ENCODE data around the gene GPRASP2. TPM values are rescaled to one million over a fixed set of nuclear protein-coding genes. Genes with fewer than 3 reads are reported as not detected.

Gene GPRASP2
- total RNA-seq, 4 donors from 2014 or later = 1.7 to 3.9 (median 1.9) TPM

DNA sequence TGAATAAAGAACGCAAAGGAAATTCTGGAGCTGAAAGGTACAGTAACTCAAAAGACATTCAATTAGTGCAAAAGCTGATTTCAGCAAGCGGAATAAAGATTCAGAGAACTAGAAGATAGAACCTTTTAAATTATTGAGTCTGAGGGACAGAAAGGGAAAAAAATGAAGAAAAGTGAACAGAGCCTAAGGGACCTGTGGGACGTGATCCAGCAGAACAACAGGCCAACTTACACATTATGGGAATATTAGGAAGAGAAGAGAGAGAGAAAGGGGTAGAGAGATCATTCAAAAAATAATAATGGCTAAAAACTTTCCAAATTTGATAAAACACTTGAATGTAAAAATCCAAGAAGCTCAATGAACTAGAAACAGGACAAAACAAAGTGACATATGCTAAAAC is 17.5 kb upstream of the GPRASP2 start:
- Histone ChIP-seq H3K9me3 (no peaks in the 10 kb centered on the region), H3K27ac (no peak overlapping the region), H3K4me3 (no peak overlapping the region), H3K36me3 (no peaks in the 10 kb centered on the region), H3K4me1 (no peaks in the 10 kb centered on the region), H3K27me3 (no peaks in the 10 kb centered on the region)
- no peak for TF ChIP-seq POLR2A (IDR thresholded peaks at IDR 0.05)
- TF ChIP-seq, protein P1, sequence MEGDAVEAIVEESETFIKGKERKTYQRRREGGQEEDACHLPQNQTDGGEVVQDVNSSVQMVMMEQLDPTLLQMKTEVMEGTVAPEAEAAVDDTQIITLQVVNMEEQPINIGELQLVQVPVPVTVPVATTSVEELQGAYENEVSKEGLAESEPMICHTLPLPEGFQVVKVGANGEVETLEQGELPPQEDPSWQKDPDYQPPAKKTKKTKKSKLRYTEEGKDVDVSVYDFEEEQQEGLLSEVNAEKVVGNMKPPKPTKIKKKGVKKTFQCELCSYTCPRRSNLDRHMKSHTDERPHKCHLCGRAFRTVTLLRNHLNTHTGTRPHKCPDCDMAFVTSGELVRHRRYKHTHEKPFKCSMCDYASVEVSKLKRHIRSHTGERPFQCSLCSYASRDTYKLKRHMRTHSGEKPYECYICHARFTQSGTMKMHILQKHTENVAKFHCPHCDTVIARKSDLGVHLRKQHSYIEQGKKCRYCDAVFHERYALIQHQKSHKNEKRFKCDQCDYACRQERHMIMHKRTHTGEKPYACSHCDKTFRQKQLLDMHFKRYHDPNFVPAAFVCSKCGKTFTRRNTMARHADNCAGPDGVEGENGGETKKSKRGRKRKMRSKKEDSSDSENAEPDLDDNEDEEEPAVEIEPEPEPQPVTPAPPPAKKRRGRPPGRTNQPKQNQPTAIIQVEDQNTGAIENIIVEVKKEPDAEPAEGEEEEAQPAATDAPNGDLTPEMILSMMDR (IDR thresholded peaks at IDR 0.05) = no peak
- no peak for DNase-seq

DNA sequence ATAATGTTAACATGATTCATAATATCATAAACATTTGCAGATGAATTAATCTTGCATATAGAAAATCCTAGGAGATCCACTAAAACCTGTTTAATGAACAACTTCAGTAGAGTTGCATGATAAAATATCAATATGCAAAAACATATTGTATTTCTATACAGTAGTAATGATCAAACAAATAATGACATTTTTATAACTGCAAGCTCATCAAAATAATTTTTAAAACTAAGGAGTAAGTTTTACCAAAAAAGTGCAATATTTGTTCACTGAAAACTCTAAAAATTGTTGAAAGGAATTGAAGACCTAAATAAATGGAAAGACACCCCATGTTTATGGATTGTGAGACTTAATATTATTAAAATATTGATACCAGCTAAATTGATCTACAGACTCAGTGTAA is 15.9 kb upstream of the GPRASP2 start:
- DNase-seq = no peak
- TF ChIP-seq POLR2A (IDR thresholded peaks at IDR 0.05) = no peak
- TF ChIP-seq, protein P1 (IDR thresholded peaks at IDR 0.05) = no peak

DNA sequence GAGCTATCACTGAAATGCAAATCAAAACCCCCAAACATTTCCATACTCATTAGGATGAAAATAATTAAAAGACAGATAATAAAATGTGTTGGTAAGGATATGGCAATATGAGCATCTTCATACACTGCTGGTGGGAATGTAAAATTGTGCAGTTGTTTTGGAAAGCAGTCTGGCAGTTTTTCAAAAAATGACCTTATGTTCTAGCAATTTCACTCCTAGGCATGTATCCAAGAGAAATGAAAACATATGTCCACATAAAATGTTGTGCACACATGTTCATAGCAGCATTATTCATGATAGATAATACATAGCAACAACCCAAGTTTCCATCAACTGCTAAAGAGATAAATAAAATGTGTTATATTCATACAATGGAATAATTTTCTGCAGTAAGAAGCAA is 14.8 kb upstream of the GPRASP2 start:
- DNase-seq = no peak
- Histone ChIP-seq H3K4me3 (no peak overlapping the region), H3K4me1 (no peaks in the 10 kb centered on the region), H3K9me3 (no peaks in the 10 kb centered on the region), H3K27me3 (no peaks in the 10 kb centered on the region), H3K27ac (no peak overlapping the region), H3K36me3 (no peaks in the 10 kb centered on the region)
- TF ChIP-seq POLR2A (IDR thresholded peaks at IDR 0.05) = no peak
- TF ChIP-seq, protein P1 (IDR thresholded peaks at IDR 0.05) = no peak

More for the DNA sequence above, 15.9 kb upstream of the GPRASP2 start:
- H3K9me3 ChIP-seq = no peaks in the 10 kb centered on the region
- no peak overlapping the region for H3K4me3 ChIP-seq
- no peak overlapping the region for H3K27ac ChIP-seq
- no peaks in the 10 kb centered on the region for H3K27me3 ChIP-seq
- H3K36me3 ChIP-seq = no peaks in the 10 kb centered on the region
- no peaks in the 10 kb centered on the region for H3K4me1 ChIP-seq

DNA sequence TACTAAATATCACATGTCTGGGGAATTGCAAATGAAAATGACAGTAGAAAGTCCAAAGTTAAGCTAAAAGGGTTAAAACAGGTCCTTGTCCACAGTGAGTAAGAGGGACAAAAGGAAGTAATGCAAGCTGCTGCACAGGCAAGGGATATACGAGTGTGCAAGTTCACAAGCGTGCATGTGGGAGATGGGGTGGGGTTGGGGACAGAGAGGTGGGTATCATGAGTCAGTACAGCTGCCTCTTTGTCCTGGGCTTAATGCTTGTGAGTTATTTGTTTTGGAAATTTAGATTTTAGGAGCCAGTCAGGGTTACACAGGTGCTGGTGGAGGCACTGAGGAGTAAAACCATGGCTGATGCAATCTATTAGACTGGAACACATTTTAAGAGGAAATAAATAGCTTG is 3.3 kb upstream of the GPRASP2 start:
- no peak overlapping the region for H3K4me3 ChIP-seq
- no peak overlapping the region for H3K27ac ChIP-seq
- H3K9me3 ChIP-seq = no peaks in the 10 kb centered on the region
- no peak for DNase-seq
- no peaks in the 10 kb centered on the region for H3K27me3 ChIP-seq
- TF ChIP-seq, protein P1 (IDR thresholded peaks at IDR 0.05) = no peak
- no peak for TF ChIP-seq POLR2A (IDR thresholded peaks at IDR 0.05)
- no peaks in the 10 kb centered on the region for H3K36me3 ChIP-seq
- H3K4me1 ChIP-seq = no peaks in the 10 kb centered on the region

DNA sequence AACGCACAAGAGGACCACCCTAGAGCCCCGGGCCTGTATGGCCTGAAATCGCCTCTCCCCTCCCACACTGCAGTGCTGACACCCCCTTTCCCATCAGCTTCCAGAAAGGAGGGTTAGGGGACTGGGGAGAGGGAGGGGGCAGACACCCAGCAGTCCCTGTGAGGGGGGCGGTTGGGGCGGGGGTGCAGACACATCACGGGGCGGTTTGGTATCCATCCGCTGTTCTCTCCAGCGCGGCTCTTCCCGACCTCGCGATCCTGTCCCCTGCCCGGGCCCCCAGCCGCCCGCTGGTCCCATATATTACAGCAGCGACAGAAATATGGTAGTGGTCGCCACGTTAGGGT is 404 bp upstream of the GPRASP2 start:
- TF ChIP-seq POLR2A (IDR thresholded peaks at IDR 0.05) = no peak
- TF ChIP-seq, protein P1 (IDR thresholded peaks at IDR 0.05) = no peak
- Histone ChIP-seq H3K4me3 (peak overlapping the region; percentile 42 to 64 (median 52)), H3K4me1 (no peaks in the 10 kb centered on the region), H3K27me3 (no peaks in the 10 kb centered on the region), H3K9me3 (no peaks in the 10 kb centered on the region), H3K27ac (no peak overlapping the region), H3K36me3 (no peaks in the 10 kb centered on the region)
- DNase-seq = no peak

DNA sequence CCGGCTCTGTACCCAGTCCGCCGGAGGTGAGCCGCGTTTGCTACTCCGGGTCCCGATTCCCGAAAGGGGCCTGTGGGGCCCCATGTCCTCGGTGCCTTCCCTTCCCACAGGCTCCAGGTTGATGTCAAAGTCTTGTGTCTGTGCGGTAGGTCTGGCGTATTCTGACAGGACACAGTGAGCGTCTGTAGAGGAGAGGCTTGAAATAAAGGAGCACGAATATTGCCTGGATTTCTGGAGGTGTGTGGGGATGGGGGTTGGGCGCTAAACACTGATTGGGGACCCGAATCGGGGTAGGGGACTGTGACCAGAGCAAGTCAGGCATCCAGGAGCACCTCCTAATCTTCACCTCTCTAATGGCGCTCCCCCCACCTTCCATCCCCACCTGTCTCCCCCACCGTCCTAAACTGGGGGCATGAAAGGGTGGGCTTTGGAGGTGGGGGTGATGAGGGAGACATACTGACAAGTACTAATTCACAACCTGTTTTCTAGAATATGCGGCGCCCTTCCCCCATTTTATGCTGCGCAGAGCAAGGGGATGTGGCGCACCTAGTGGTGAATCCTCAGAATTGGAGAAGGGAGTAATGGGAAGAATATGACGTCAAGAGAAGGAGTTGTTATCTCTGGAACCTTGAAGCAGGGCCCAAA is 855 bp downstream of the GPRASP2 start:
- no peaks in the 10 kb centered on the region for H3K9me3 ChIP-seq
- DNase-seq = peak in 2 of 3 donors; percentile 52 to 59
- TF ChIP-seq, protein P1 (IDR thresholded peaks at IDR 0.05) = peak in 4 of 6 experiments; percentile 35 to 63 (median 54)
- TF ChIP-seq POLR2A (IDR thresholded peaks at IDR 0.05) = no peak
- H3K4me3 ChIP-seq = peak overlapping the region; percentile 42 to 64 (median 52)
- H3K27me3 ChIP-seq = no peaks in the 10 kb centered on the region
- H3K4me1 ChIP-seq = no peaks in the 10 kb centered on the region
- H3K36me3 ChIP-seq = no peaks in the 10 kb centered on the region
- peak overlapping the region in 2 of 4 donors; percentile 53 to 71 for H3K27ac ChIP-seq

All from Peyer's patch (tissue), 4 donors.